NOMO-1 treated with DMSO at 0.1 percent for 48 hours (cell line): ENCODE results near the gene FBXL19.

ENCODE experiments used
- DNase-seq: peaks from one replicate; lab custom pipeline; 2025; ENCODE audit not compliant: unreplicated experiment; lab: John Stamatoyannopoulos, UW

The FBXL19 gene

GRCh38 chr16:30894540-30895368 is 28.6 kb upstream of the FBXL19 start:
- DNase-seq = no peak

GRCh38 chr16:30895627-30896260 is 27.6 kb upstream of the FBXL19 start:
- DNase-seq = no peak

- no peak for DNase-seq
These were observed 27.0 kb upstream of the FBXL19 start, which contains the start of gene CTF1 for GRCh38 chr16:30896261-30896888. Gene CTF1 (plus strand): TSS chr16:30896614. CDS start chr16:30896644, 30 bp downstream.

- DNase-seq = peak; percentile 72
These were observed 26.3 kb upstream of the FBXL19 start for GRCh38 chr16:30896889-30897733.

GRCh38 chr16:30899794-30900193 is 23.6 kb upstream of the FBXL19 start:
- DNase-seq = no peak

GRCh38 chr16:30900588-30900987 is 22.8 kb upstream of the FBXL19 start:
- no peak for DNase-seq

GRCh38 chr16:30901201-30902028 is 22.0 kb upstream of the FBXL19 start:
- DNase-seq = no peak

GRCh38 chr16:30902029-30902972 is 21.1 kb upstream of the FBXL19 start:
- DNase-seq = peak; percentile 75

GRCh38 chr16:30903002-30903401 is 20.4 kb upstream of the FBXL19 start:
- no peak for DNase-seq

GRCh38 chr16:30903596-30903995 is 19.8 kb upstream of the FBXL19 start:
- DNase-seq = peak; percentile 96

GRCh38 chr16:30904114-30904780 is 19.1 kb upstream of the FBXL19 start:
- DNase-seq = peak; percentile 65

- no peak for DNase-seq
These were observed 16.3 kb upstream of the FBXL19 start for GRCh38 chr16:30907064-30907463.

GRCh38 chr16:30910427-30911029 is 12.8 kb upstream of the FBXL19 start:
- no peak for DNase-seq

- DNase-seq = no peak
These were observed 10.5 kb upstream of the FBXL19 start for GRCh38 chr16:30912794-30913412.

GRCh38 chr16:30914830-30915229 is 8.5 kb upstream of the FBXL19 start:
- no peak for DNase-seq

- DNase-seq = no peak
These were observed 4.8 kb upstream of the FBXL19 start for GRCh38 chr16:30918614-30919013.

GRCh38 chr16:30920891-30921290 is 2.5 kb upstream of the FBXL19 start:
- no peak for DNase-seq

GRCh38 chr16:30921459-30921747 is 2.0 kb upstream of the FBXL19 start:
- DNase-seq = no peak
